WTC11 (cell line): ENCODE data around the gene PCNX3. TPM values are rescaled to one million over a fixed set of nuclear protein-coding genes. Genes with fewer than 3 reads are reported as not detected.

Experiments
- FOXP1 ChIP-seq: sonication (generic); formaldehyde crosslinking; IDR thresholded peaks from 2 replicates; pipeline ENCODE4 v1.8.0; 2022; ENCODE audit warnings: missing genetic modification reagents, mild to moderate bottlenecking, moderate library complexity, borderline replicate concordance
- KAT7 ChIP-seq: sonication (generic); formaldehyde crosslinking; IDR thresholded peaks from 2 replicates; pipeline ENCODE4 v1.8.1; 2023; ENCODE audit warnings: missing genetic modification reagents, mild to moderate bottlenecking, borderline replicate concordance
- NR3C1 ChIP-seq: sonication (generic); formaldehyde crosslinking; conservative IDR thresholded peaks from 2 replicates; pipeline ENCODE4 v1.8.1; 2023; ENCODE audit warnings: low read depth, mild to moderate bottlenecking, missing genetic modification reagents
- ZNF121 ChIP-seq: sonication (generic); formaldehyde crosslinking; IDR thresholded peaks from 2 replicates; pipeline ENCODE4 v1.8.0; 2023; ENCODE audit warnings: missing genetic modification reagents
- ZNF232 ChIP-seq: sonication (generic); formaldehyde crosslinking; IDR thresholded peaks from 2 replicates; pipeline ENCODE4 v1.8.0; 2022; ENCODE audit warnings: mild to moderate bottlenecking, missing genetic modification reagents
- microRNA-seq: library from miRNA; unstranded; fragments of <30 nt; microRNA quantifications from one replicate; pipeline ENCODE4 v1.2.0, GENCODE V29; 2022; ENCODE audit warnings: borderline number of aligned reads
- total RNA-seq: library from RNA; stranded (reverse); gene quantifications from 3 replicates; pipeline ENCODE4 v1.2.3, GENCODE V29; 2021
- TF ChIP-seq, protein P1 (sequence below): sonication (generic); formaldehyde crosslinking; IDR thresholded peaks from 2 replicates; pipeline ENCODE4 v1.8.0; 2023; ENCODE audit warnings: missing genetic modification reagents
- TF ChIP-seq, protein P2 (sequence below): fragments of 250-450 bp; sonication (Bioruptor Pico); IDR thresholded peaks from 2 replicates; pipeline ENCODE4 v2.1.2; 2022; ENCODE audit warnings: mild to moderate bottlenecking, moderate library complexity
- TF ChIP-seq, protein P3 (sequence below): sonication (generic); formaldehyde crosslinking; IDR thresholded peaks from 2 replicates; pipeline ENCODE4 v1.8.0; 2022; ENCODE audit warnings: mild to moderate bottlenecking, missing genetic modification reagents
- TF ChIP-seq, protein P4 (sequence below): sonication (generic); formaldehyde crosslinking; IDR thresholded peaks from 2 replicates; pipeline ENCODE4 v1.8.0; 2023; ENCODE audit warnings: mild to moderate bottlenecking, missing genetic modification reagents
- TF ChIP-seq, protein P5 (sequence below): sonication (generic); formaldehyde crosslinking; conservative IDR thresholded peaks from 2 replicates; pipeline ENCODE4 v1.8.1; 2022; ENCODE audit warnings: mild to moderate bottlenecking, missing genetic modification reagents

The PCNX3 gene
- total RNA-seq, 1 experiment from 2014 or later, result 51.6 TPM

DNA sequence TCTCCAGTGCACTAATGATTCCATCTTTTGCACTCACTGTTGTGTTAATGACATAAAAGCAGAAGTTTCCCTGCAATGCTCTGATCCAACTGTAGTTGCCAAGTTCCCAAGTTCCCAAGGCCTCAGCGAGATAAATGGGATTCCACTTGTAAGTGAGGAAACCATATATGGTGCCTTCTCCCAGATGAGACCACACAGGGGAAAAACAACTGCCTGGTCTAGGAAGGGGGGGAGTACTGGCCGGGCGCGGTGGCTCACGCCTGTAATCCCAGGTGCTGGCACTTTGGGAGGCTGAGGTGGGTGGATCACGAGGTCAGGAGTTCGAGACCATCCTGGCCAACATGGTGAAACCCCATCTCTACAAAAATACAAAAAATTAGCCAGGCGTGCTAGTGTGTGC is 70.4 kb downstream of the PCNX3 start (continued):
- TF ChIP-seq KAT7 (CRISPR knock-in tag) (no peak), FOXP1 (CRISPR knock-in tag) (no peak), ZNF232 (CRISPR knock-in tag) (no peak), NR3C1 (no peak), ZNF121 (no peak)
- TF ChIP-seq, protein P1, sequence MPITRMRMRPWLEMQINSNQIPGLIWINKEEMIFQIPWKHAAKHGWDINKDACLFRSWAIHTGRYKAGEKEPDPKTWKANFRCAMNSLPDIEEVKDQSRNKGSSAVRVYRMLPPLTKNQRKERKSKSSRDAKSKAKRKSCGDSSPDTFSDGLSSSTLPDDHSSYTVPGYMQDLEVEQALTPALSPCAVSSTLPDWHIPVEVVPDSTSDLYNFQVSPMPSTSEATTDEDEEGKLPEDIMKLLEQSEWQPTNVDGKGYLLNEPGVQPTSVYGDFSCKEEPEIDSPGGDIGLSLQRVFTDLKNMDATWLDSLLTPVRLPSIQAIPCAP (CRISPR knock-in tag), result no peak
- TF ChIP-seq, protein P2, sequence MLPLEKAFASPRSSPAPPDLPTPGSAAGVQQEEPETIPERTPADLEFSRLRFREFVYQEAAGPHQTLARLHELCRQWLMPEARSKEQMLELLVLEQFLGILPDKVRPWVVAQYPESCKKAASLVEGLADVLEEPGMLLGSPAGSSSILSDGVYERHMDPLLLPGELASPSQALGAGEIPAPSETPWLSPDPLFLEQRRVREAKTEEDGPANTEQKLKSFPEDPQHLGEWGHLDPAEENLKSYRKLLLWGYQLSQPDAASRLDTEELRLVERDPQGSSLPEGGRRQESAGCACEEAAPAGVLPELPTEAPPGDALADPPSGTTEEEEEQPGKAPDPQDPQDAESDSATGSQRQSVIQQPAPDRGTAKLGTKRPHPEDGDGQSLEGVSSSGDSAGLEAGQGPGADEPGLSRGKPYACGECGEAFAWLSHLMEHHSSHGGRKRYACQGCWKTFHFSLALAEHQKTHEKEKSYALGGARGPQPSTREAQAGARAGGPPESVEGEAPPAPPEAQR, result no peak
- TF ChIP-seq, protein P3, sequence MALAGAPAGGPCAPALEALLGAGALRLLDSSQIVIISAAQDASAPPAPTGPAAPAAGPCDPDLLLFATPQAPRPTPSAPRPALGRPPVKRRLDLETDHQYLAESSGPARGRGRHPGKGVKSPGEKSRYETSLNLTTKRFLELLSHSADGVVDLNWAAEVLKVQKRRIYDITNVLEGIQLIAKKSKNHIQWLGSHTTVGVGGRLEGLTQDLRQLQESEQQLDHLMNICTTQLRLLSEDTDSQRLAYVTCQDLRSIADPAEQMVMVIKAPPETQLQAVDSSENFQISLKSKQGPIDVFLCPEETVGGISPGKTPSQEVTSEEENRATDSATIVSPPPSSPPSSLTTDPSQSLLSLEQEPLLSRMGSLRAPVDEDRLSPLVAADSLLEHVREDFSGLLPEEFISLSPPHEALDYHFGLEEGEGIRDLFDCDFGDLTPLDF, result no peak
- TF ChIP-seq, protein P4, sequence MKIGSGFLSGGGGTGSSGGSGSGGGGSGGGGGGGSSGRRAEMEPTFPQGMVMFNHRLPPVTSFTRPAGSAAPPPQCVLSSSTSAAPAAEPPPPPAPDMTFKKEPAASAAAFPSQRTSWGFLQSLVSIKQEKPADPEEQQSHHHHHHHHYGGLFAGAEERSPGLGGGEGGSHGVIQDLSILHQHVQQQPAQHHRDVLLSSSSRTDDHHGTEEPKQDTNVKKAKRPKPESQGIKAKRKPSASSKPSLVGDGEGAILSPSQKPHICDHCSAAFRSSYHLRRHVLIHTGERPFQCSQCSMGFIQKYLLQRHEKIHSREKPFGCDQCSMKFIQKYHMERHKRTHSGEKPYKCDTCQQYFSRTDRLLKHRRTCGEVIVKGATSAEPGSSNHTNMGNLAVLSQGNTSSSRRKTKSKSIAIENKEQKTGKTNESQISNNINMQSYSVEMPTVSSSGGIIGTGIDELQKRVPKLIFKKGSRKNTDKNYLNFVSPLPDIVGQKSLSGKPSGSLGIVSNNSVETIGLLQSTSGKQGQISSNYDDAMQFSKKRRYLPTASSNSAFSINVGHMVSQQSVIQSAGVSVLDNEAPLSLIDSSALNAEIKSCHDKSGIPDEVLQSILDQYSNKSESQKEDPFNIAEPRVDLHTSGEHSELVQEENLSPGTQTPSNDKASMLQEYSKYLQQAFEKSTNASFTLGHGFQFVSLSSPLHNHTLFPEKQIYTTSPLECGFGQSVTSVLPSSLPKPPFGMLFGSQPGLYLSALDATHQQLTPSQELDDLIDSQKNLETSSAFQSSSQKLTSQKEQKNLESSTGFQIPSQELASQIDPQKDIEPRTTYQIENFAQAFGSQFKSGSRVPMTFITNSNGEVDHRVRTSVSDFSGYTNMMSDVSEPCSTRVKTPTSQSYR (CRISPR knock-in tag), result no peak
- TF ChIP-seq, protein P5, sequence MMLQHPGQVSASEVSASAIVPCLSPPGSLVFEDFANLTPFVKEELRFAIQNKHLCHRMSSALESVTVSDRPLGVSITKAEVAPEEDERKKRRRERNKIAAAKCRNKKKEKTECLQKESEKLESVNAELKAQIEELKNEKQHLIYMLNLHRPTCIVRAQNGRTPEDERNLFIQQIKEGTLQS, result no peak

Small RNA genes within 50 kb of the gene (microRNA-seq; reads per million reads assigned to microRNA genes)
- gene MIR4489 (1.0 reads per million), gene MIR4690 (not detected)

Other genes with a start within 250 kb of the PCNX3 start
- 1.5 to 2.5 TPM (median 1.7 TPM) in 3 replicates for gene SLC25A45, start 233.1 kb upstream of the PCNX3 start, total RNA-seq
- gene FRMD8, start 229.1 kb upstream of the PCNX3 start, total RNA-seq, result 21.5 to 23.7 TPM (median 22.9 TPM) in 3 replicates
- gene NEAT1, start 193.0 kb upstream of the PCNX3 start, total RNA-seq, result 28.7 to 38.1 TPM (median 31.7 TPM) in 3 replicates
- gene MALAT1, start 116.7 kb upstream of the PCNX3 start, total RNA-seq, result 1,830 to 2,350 TPM (median 2,261 TPM) in 3 replicates
- 69.6 to 76.8 TPM (median 73.0 TPM) in 3 replicates for gene SCYL1, start 90.7 kb upstream of the PCNX3 start, total RNA-seq
- gene LTBP3, start 57.4 kb upstream of the PCNX3 start, total RNA-seq, result 15.9 to 23.6 TPM (median 20.7 TPM) in 3 replicates
- 54.8 to 70.9 TPM (median 55.7 TPM) in 3 replicates for gene ZNRD2, start 45.3 kb upstream of the PCNX3 start, total RNA-seq
- gene FAM89B, start 43.2 kb upstream of the PCNX3 start, total RNA-seq, result 13.3 to 17.5 TPM (median 16.7 TPM) in 3 replicates
- 11.8 to 13.7 TPM (median 12.6 TPM) in 3 replicates for gene EHBP1L1, start 39.7 kb upstream of the PCNX3 start, total RNA-seq
- gene KCNK7, start 20.0 kb upstream of the PCNX3 start, total RNA-seq, result 1.4 to 2.1 TPM (median 2.0 TPM) in 3 replicates
- gene MAP3K11, start 1.6 kb upstream of the PCNX3 start, total RNA-seq, result 46.1 to 56.1 TPM (median 52.8 TPM) in 3 replicates
- gene SIPA1, start 22.3 kb downstream of the PCNX3 start, total RNA-seq, result 63.3 to 71.7 TPM (median 65.4 TPM) in 3 replicates
- 26.3 to 35.1 TPM (median 29.0 TPM) in 3 replicates for gene RELA, start 47.1 kb downstream of the PCNX3 start, total RNA-seq
- 44.9 to 56.6 TPM (median 46.0 TPM) in 3 replicates for gene KAT5, start 96.5 kb downstream of the PCNX3 start, total RNA-seq
- gene RNASEH2C, start 105.0 kb downstream of the PCNX3 start, total RNA-seq, result 42.1 to 53.0 TPM (median 52.2 TPM) in 3 replicates
- gene AP5B1, start 165.2 kb downstream of the PCNX3 start, total RNA-seq, result 16.5 to 17.7 TPM (median 17.2 TPM) in 3 replicates
- gene OVOL1, start 171.3 kb downstream of the PCNX3 start, total RNA-seq, result 6.8 to 7.7 TPM (median 7.7 TPM) in 3 replicates
- gene SNX32, start 218.2 kb downstream of the PCNX3 start, total RNA-seq, result 2.2 to 3.4 TPM (median 2.9 TPM) in 3 replicates
- gene CFL1, start 242.4 kb downstream of the PCNX3 start, total RNA-seq, result 1,014 to 1,073 TPM (median 1,031 TPM) in 3 replicates
- 44.9 to 45.9 TPM (median 45.1 TPM) in 3 replicates for gene MUS81, start 244.7 kb downstream of the PCNX3 start, total RNA-seq